ENCODE measurements around the gene ANKHD1.
"Not testable (repeated sequence)": the region's sequence is repeated elsewhere in the genome, so short reads cannot be mapped to it uniquely, and the experiment has no call there.

ANKHD1 gene

GRCh38 chr5:140574165-140574564, 172.5 kb downstream of the ANKHD1 start:
- no peak overlapping the region for H3K27ac ChIP-seq
- no peak overlapping the region for H3K4me3 ChIP-seq

DNA sequence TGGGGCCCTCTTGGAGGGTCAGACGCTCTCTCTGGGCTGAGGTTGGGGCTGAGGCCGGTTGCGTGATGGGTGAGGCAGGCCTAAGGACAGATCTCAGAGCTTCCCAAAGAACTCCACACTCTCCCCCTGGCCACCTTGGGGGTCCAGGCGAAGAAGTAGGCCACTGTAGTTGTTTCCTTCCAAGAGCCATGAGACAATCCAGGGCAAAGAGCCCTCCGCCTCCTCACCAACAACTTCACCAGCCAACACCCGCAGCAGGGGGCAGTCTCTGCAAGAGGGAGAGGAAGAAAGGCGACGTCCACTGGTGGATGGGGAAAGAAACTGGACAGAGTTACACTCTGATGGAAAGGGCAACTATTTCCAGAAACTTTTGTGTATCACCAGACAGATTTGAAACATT, 173.7 kb downstream of the ANKHD1 start:
- Histone ChIP-seq H3K27ac (no peak overlapping the region), H3K4me3 (no peak overlapping the region)

DNA sequence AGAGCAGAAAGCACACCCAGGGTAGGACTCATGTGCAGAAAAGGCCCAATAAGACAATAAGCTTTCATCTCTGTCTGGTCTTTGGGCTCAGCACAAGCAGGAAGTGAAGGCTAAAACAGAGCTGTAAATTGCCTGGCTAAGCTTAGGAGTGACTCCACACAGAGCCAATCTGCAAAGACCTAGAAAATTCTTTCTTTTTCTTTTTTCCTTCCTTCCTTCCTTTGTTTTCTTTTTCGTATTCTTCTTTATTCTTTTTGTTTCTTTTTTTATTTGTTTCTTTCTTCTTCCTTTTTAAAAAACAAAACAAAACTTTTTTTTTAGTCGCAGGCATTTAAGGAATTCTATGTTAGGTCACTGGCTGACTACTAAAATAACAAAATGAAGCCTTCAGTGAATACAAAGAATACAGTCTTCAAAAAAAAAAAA, 175.2 kb downstream of the ANKHD1 start:
- H3K27ac ChIP-seq: peak overlapping the region in 3 of 21 experiments; percentile 18 to 43 (median 24)
- H3K4me3 ChIP-seq: no peak overlapping the region

DNA sequence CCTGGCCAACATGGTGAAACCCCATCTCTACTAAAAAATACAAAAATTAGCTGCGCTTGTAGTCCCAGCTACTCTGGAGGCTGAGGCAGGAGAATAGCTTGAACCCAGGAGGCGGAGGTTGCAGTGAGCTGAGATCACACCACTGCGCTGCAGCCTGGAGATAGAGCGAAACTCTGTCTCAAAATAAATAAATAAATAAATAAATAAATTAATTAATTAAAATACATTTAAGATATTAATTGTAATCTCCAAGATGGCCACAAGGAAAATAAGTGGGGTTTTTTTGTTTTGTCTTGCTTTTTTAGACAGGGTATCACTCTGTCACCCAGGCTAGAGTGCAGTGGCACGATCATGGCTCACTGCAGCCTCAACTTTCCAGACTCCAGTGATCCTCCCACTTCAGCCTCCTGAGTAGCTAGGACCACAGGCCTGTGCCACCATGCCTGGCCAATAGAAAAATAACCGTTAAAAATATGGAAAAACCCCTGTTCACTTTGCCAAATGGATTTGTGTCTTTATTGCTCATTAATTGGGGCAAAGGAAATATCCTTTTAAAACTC, 177.6 kb downstream of the ANKHD1 start:
- not testable (repeated sequence) for H3K4me3 ChIP-seq, H3K27ac ChIP-seq

- Histone ChIP-seq H3K27ac (no peak overlapping the region), H3K4me3 (no peak overlapping the region)
Observed at GRCh38 chr5:140587495-140587894, 185.9 kb downstream of the ANKHD1 start.

DNA sequence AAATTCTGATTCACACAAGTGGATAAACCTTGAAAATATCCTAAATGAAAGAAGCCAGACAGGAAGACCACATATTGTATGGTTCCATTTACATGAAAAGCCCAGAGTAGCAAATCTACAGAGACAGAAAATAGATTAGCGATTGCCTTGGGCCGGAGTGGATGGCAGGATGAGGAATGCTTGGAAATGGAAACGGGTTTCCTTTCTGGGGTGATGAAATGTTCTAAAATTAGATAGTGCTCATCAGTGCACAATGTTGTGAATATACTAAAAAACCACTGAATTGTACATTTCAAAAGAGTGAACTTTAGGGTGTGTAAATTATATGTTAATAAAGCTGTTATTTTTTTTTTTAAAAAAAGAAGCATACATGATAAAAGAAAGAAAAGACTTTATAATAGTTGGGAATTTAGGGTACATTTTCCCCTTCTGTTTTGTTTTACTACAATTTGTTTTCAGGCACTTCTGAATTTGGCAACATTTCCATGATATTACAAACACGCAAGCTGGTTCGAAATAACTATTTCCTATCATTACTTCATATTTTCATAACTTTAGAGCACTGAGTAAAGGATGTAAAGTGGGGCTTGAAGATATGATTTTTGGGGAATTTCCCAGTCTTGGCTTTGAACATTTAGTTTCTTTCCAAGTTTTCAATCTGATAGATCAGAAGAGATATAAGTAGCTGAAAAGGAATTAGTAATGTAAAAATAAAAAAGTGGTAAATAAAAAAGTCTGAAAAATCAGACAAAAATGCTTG, 186.9 kb downstream of the ANKHD1 start:
- no peak overlapping the region for H3K4me3 ChIP-seq
- peak overlapping the region in 6 of 21 experiments; percentile 1 to 50 (median 19) for H3K27ac ChIP-seq
